ENCODE data around the gene OR8D1. TPM values are rescaled to one million over a fixed set of nuclear protein-coding genes. Genes with fewer than 3 reads are reported as not detected.
A peak's percentile ranks its signal among the peaks of the same experiment; 100 is the strongest.

OR8D1 gene
- total RNA-seq, 1 experiment from 2014 or later, result not detected

DNA sequence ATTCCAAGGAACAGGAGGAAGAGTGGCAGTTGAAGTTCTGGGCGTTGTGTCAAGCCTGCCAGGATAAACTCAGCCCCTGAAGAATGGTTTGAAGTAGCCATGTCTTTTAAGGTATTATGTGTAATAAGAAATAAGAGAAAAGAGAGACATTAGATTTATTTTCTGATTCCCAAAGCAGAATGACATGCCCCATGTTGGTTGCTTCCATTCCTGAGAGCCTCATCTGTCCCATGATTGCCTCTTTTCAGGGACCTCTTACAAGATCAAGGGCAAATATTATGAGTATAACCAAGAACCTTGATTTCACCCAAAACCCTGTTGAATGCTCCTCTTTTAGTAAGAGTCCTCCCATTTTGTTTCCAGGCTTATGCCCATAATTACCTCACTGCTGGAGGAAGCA is 6.3 kb upstream of the OR8D1 start, which contains the start of gene OR8D2 (continued):
- TF ChIP-seq CDX4 (CRISPR knock-in tag; IDR thresholded peaks at IDR 0.05; ENCODE audit: borderline replicate concordance), result no peak
- TF ChIP-seq, protein P1, sequence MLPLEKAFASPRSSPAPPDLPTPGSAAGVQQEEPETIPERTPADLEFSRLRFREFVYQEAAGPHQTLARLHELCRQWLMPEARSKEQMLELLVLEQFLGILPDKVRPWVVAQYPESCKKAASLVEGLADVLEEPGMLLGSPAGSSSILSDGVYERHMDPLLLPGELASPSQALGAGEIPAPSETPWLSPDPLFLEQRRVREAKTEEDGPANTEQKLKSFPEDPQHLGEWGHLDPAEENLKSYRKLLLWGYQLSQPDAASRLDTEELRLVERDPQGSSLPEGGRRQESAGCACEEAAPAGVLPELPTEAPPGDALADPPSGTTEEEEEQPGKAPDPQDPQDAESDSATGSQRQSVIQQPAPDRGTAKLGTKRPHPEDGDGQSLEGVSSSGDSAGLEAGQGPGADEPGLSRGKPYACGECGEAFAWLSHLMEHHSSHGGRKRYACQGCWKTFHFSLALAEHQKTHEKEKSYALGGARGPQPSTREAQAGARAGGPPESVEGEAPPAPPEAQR (CRISPR knock-in tag; IDR thresholded peaks at IDR 0.05), result no peak

DNA sequence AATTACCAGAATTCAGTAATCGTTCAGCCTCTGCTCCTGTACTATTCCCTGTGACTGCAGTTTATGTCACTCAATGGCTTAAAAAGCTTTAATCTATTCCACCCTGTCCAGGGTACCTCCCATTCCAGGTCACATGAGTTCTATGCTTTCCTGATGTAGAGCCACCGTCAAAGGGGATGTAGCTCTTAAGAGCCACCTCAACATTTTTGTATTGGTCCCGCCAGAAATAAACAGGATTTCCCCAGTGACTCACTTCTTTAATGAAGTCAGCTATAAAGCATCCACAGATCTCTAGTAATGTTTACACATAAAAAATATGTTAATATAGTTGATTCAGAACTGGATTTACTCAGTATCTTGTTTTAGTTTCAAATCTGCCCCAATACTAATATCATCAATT is 1.3 kb upstream of the OR8D1 start:
- ChIA-PET CTCF (no interaction called here), POLR2A (no interaction called here)
- Mint-ChIP-seq H3K9me3 (peaks cover 4% of the 10 kb centered on the region; the same call in 1 of the 2 replicates), H3K36me3 (no peaks in the 10 kb centered on the region), H3K4me3 (no peak overlapping the region), H3K27ac (no peak overlapping the region), H3K4me1 (no peaks in the 10 kb centered on the region), H3K27me3 (ENCODE audit: low read depth) (no peaks in the 10 kb centered on the region)
- DNase-seq (ENCODE audit: low spot score), result no peak
- no peak for TF ChIP-seq PREB (CRISPR knock-in tag; IDR thresholded peaks at IDR 0.05; ENCODE audit: borderline replicate concordance)
- TF ChIP-seq, protein P2, sequence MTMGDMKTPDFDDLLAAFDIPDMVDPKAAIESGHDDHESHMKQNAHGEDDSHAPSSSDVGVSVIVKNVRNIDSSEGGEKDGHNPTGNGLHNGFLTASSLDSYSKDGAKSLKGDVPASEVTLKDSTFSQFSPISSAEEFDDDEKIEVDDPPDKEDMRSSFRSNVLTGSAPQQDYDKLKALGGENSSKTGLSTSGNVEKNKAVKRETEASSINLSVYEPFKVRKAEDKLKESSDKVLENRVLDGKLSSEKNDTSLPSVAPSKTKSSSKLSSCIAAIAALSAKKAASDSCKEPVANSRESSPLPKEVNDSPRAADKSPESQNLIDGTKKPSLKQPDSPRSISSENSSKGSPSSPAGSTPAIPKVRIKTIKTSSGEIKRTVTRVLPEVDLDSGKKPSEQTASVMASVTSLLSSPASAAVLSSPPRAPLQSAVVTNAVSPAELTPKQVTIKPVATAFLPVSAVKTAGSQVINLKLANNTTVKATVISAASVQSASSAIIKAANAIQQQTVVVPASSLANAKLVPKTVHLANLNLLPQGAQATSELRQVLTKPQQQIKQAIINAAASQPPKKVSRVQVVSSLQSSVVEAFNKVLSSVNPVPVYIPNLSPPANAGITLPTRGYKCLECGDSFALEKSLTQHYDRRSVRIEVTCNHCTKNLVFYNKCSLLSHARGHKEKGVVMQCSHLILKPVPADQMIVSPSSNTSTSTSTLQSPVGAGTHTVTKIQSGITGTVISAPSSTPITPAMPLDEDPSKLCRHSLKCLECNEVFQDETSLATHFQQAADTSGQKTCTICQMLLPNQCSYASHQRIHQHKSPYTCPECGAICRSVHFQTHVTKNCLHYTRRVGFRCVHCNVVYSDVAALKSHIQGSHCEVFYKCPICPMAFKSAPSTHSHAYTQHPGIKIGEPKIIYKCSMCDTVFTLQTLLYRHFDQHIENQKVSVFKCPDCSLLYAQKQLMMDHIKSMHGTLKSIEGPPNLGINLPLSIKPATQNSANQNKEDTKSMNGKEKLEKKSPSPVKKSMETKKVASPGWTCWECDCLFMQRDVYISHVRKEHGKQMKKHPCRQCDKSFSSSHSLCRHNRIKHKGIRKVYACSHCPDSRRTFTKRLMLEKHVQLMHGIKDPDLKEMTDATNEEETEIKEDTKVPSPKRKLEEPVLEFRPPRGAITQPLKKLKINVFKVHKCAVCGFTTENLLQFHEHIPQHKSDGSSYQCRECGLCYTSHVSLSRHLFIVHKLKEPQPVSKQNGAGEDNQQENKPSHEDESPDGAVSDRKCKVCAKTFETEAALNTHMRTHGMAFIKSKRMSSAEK (CRISPR knock-in tag; IDR thresholded peaks at IDR 0.05; ENCODE audit: borderline replicate concordance), result no peak
- ATAC-seq, result no peak

DNA sequence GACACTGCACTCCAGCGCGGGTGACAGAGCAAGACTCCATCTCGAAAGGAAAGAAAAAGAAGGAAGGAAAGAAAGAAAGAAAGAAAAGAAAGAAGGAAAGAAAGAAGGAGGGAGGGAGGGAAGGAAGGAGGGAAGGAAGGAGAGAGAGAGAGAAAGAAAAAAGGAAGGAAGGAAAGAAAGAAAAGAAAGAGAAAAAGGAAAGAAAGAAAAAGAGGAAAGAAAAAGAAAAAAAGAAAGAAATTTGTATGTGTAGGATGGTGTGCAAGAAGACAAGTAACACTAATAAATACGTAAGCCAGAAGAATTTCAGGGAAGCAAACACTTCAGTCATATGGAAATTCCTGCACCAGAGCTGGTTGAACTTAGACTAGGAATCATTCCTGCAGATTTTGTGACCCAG is 618 bp downstream of the OR8D1 start:
- no peaks in the 10 kb centered on the region for H3K27me3 Mint-ChIP-seq (ENCODE audit: low read depth)
- TF ChIP-seq ZNF512 (CRISPR knock-in tag; IDR thresholded peaks at IDR 0.05; ENCODE audit: borderline replicate concordance) (peak; percentile 74; the same call in 1 of the 2 replicates), ZNF121 (CRISPR knock-in tag; IDR thresholded peaks at IDR 0.05) (no peak)
- no peak for DNase-seq (ENCODE audit: low spot score)
- ChIA-PET POLR2A (no interaction called here), CTCF (no interaction called here)
- H3K4me1 Mint-ChIP-seq, result no peaks in the 10 kb centered on the region
- no peak for ATAC-seq
- H3K9me3 Mint-ChIP-seq, result no peaks in the 10 kb centered on the region
- no peak overlapping the region for H3K4me3 Mint-ChIP-seq
- H3K27ac Mint-ChIP-seq, result no peak overlapping the region
- H3K36me3 Mint-ChIP-seq, result no peaks in the 10 kb centered on the region

GRCh38 chr11:124311670-124312069 is 2.1 kb downstream of the OR8D1 start:
- no peak for ATAC-seq
- no peak overlapping the region for H3K27ac Mint-ChIP-seq
- DNase-seq (ENCODE audit: low spot score), result no peak
- H3K27me3 Mint-ChIP-seq (ENCODE audit: low read depth), result no peaks in the 10 kb centered on the region
- no peak overlapping the region for H3K4me3 Mint-ChIP-seq
- no peaks in the 10 kb centered on the region for H3K9me3 Mint-ChIP-seq
- CTCF ChIA-PET, result no interaction called here
- no peaks in the 10 kb centered on the region for H3K4me1 Mint-ChIP-seq
- no peaks in the 10 kb centered on the region for H3K36me3 Mint-ChIP-seq
- POLR2A ChIA-PET, result interaction anchor here (1.1 kb wide), 1 partner anchor 21 kb away, joined by 3 read pairs; no protein-coding TSS in a partner anchor
- TF ChIP-seq, protein P1 (CRISPR knock-in tag; IDR thresholded peaks at IDR 0.05), result no peak
- TF ChIP-seq, protein P3, sequence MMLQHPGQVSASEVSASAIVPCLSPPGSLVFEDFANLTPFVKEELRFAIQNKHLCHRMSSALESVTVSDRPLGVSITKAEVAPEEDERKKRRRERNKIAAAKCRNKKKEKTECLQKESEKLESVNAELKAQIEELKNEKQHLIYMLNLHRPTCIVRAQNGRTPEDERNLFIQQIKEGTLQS (CRISPR knock-in tag; conservative IDR thresholded peaks at IDR 0.05), result no peak
- no peak for TF ChIP-seq ZNF423 (CRISPR knock-in tag; IDR thresholded peaks at IDR 0.05)
- no peak for TF ChIP-seq MXD4 (CRISPR knock-in tag; IDR thresholded peaks at IDR 0.05; ENCODE audit: borderline replicate concordance)
- TF ChIP-seq IRF2 (CRISPR knock-in tag; IDR thresholded peaks at IDR 0.05; ENCODE audit: borderline replicate concordance, low read depth), result no peak
- TF ChIP-seq RORB (CRISPR knock-in tag; IDR thresholded peaks at IDR 0.05), result no peak
- no peak for TF ChIP-seq TEAD4 (CRISPR knock-in tag; IDR thresholded peaks at IDR 0.05)
- no peak for TF ChIP-seq FOXJ3 (CRISPR knock-in tag; IDR thresholded peaks at IDR 0.05; ENCODE audit: borderline replicate concordance)
- TF ChIP-seq, protein P4, sequence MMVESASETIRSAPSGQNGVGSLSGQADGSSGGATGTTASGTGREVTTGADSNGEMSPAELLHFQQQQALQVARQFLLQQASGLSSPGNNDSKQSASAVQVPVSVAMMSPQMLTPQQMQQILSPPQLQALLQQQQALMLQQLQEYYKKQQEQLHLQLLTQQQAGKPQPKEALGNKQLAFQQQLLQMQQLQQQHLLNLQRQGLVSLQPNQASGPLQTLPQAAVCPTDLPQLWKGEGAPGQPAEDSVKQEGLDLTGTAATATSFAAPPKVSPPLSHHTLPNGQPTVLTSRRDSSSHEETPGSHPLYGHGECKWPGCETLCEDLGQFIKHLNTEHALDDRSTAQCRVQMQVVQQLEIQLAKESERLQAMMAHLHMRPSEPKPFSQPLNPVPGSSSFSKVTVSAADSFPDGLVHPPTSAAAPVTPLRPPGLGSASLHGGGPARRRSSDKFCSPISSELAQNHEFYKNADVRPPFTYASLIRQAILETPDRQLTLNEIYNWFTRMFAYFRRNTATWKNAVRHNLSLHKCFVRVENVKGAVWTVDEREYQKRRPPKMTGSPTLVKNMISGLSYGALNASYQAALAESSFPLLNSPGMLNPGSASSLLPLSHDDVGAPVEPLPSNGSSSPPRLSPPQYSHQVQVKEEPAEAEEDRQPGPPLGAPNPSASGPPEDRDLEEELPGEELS (CRISPR knock-in tag; IDR thresholded peaks at IDR 0.05), result no peak
